ENCODE results near the gene ZFYVE1.

ZFYVE1 gene

GRCh38 chr14:72947366-72948160, 79.3 kb downstream of the ZFYVE1 start:
- no peak overlapping the region for H3K4me3 ChIP-seq (ENCODE audit: low read depth, low read length)

GRCh38 chr14:72946491-72946890, 80.4 kb downstream of the ZFYVE1 start:
- no peak overlapping the region for H3K4me3 ChIP-seq (ENCODE audit: low read depth, low read length)
- in situ Hi-C loops (cut with HindIII; ENCODE audit: low sequenced_read_pairs) = no loop called here
- DNase-seq (ENCODE audit: low read depth, low spot score) = peak; percentile 75
- no peak for TF ChIP-seq CTCF (IDR thresholded peaks at IDR 0.05; ENCODE audit: low read depth, low read length)

More at GRCh38 chr14:72947366-72948160, 79.3 kb downstream of the ZFYVE1 start:
- in situ Hi-C loops (cut with HindIII; ENCODE audit: low sequenced_read_pairs) = no loop called here
- TF ChIP-seq CTCF (IDR thresholded peaks at IDR 0.05; ENCODE audit: low read depth, low read length) = no peak
- no peak for DNase-seq (ENCODE audit: low read depth, low spot score)

- no peak for DNase-seq (ENCODE audit: low read depth, low spot score)
- in situ Hi-C loops (cut with HindIII; ENCODE audit: low sequenced_read_pairs) = no loop called here
- no peak overlapping the region for H3K4me3 ChIP-seq (ENCODE audit: low read depth, low read length)
- TF ChIP-seq CTCF (IDR thresholded peaks at IDR 0.05; ENCODE audit: low read depth, low read length) = no peak
These were observed 81.4 kb downstream of the ZFYVE1 start for GRCh38 chr14:72945356-72946027.

- DNase-seq (ENCODE audit: low read depth, low spot score) = no peak
- no peak overlapping the region for H3K4me3 ChIP-seq (ENCODE audit: low read depth, low read length)
- in situ Hi-C loops (cut with HindIII; ENCODE audit: low sequenced_read_pairs) = no loop called here
- no peak for TF ChIP-seq CTCF (IDR thresholded peaks at IDR 0.05; ENCODE audit: low read depth, low read length)
These were observed 83.0 kb downstream of the ZFYVE1 start for GRCh38 chr14:72943876-72944430.

GRCh38 chr14:72942934-72943333, 84.0 kb downstream of the ZFYVE1 start:
- H3K4me3 ChIP-seq (ENCODE audit: low read depth, low read length) = no peak overlapping the region
- no peak for TF ChIP-seq CTCF (IDR thresholded peaks at IDR 0.05; ENCODE audit: low read depth, low read length)
- in situ Hi-C loops (cut with HindIII; ENCODE audit: low sequenced_read_pairs) = no loop called here
- DNase-seq (ENCODE audit: low read depth, low spot score) = no peak

- no peak for TF ChIP-seq CTCF (IDR thresholded peaks at IDR 0.05; ENCODE audit: low read depth, low read length)
- H3K4me3 ChIP-seq (ENCODE audit: low read depth, low read length) = no peak overlapping the region
- no peak for DNase-seq (ENCODE audit: low read depth, low spot score)
- in situ Hi-C loops (cut with HindIII; ENCODE audit: low sequenced_read_pairs) = no loop called here
These were observed 85.5 kb downstream of the ZFYVE1 start for GRCh38 chr14:72941286-72941985.
